Suprapubic skin (tissue), 4 donors: Measurements from ENCODE around the gene IQGAP2.

Experiments used
- EP300 ChIP-seq: sonication (generic); formaldehyde crosslinking; IDR thresholded peaks from one replicate; pipeline ENCODE4 v1.6.1; 2017; ENCODE audit warnings: antibody characterized with exemption
- POLR2AphosphoS5 ChIP-seq, 3 donors: sonication (generic); formaldehyde crosslinking; IDR thresholded peaks; one replicate each; pipeline ENCODE4 v1.6.1; 2017; ENCODE audit warnings: antibody characterized with exemption in 3 of 3
- TF ChIP-seq, protein P1 (sequence below), 2 donors: fragments of 200-600 bp in 1 of 2; fragments of 450-650 bp in 1 of 2; sonication (generic) in 1 of 2; IDR thresholded peaks; one replicate each; pipeline ENCODE4 v1.5.1; 2016 to 2019; ENCODE audit warnings: antibody characterized with exemption in 2 of 2, mild to moderate bottlenecking in 1 of 2, moderate library complexity in 1 of 2

- TF ChIP-seq POLR2AphosphoS5 (IDR thresholded peaks at IDR 0.05) (no peak), EP300 (no peak)
- TF ChIP-seq, protein P1, sequence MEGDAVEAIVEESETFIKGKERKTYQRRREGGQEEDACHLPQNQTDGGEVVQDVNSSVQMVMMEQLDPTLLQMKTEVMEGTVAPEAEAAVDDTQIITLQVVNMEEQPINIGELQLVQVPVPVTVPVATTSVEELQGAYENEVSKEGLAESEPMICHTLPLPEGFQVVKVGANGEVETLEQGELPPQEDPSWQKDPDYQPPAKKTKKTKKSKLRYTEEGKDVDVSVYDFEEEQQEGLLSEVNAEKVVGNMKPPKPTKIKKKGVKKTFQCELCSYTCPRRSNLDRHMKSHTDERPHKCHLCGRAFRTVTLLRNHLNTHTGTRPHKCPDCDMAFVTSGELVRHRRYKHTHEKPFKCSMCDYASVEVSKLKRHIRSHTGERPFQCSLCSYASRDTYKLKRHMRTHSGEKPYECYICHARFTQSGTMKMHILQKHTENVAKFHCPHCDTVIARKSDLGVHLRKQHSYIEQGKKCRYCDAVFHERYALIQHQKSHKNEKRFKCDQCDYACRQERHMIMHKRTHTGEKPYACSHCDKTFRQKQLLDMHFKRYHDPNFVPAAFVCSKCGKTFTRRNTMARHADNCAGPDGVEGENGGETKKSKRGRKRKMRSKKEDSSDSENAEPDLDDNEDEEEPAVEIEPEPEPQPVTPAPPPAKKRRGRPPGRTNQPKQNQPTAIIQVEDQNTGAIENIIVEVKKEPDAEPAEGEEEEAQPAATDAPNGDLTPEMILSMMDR (IDR thresholded peaks at IDR 0.05) = no peak
These were observed 90.2 kb downstream of the IQGAP2 start for GRCh38 chr5:76493190-76493837.
